ENCODE results near the gene DCUN1D1.

The DCUN1D1 gene

DNA sequence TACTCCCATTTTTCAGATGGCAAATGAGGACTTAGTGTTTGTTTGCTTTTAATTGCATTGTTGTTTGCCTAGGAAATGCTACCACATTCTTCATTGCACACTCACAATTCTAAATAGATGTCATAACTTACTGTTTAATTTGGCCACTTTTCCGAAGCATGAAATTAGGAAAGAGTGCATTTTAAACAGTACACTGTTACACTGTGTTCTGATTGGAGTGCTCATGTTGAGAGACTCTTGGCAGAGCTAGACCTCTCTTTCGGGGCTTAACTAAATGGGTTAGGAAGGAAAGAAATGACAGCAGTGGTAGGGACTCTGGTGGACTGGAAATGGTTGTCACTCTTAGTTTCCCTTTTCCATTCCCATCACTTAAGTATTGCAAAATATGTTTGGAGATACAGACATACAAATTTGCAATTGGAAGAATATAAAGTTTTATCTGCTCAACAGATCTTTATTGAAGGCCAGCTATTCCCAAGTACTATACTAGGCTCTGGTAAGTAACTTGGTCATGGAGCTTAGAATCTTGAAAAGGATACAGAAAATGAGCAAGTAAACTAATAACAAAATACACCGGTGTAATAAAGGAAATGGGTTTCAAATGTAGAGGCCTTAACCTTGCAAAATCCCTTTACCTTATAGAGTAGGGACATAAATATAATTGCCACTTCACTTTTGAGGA lies 90.2 kb downstream of the DCUN1D1 start:
- no peak for DNase-seq (ENCODE audit: low spot score)
